NCI-H2107 (cell line): ENCODE measurements around the gene BATF.
"Not testable (repeated sequence)": the region's sequence is repeated elsewhere in the genome, so short reads cannot be mapped to it uniquely, and the experiment has no call there.

ENCODE experiments used
- DNase-seq: peaks from one replicate; lab custom pipeline; 2025; lab: John Stamatoyannopoulos, UW

BATF gene

GRCh38 chr14:75522224-75522982 lies at the start of gene BATF:
TSS of gene BATF (plus strand) at chr14:75522469. CDS start at chr14:75522683, 214 bp downstream.
- no peak for DNase-seq

DNA sequence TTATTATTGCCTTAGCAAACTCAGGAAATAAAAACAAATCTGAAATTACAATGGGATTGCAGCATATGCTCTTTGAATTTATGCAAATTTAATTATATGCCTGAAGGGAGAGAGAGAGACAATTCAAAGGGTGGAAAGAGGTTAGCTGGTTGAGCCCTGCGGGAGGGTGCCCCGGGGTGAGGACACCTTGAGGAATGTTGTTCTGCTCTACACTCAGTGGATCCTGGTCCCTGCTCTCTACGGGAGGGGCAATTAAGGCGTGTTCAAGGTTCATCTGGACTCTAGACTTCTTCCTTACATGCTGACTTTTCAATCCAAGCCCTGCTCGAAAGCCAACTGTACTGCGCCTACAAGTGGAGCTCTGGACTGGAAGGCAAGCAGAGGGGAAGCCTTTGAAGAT lies 48.1 kb upstream of the BATF start:
- DNase-seq: not testable (repeated sequence)

- peak; percentile 86 for DNase-seq
Observed at GRCh38 chr14:75476274-75476995, 45.8 kb upstream of the BATF start.

DNA sequence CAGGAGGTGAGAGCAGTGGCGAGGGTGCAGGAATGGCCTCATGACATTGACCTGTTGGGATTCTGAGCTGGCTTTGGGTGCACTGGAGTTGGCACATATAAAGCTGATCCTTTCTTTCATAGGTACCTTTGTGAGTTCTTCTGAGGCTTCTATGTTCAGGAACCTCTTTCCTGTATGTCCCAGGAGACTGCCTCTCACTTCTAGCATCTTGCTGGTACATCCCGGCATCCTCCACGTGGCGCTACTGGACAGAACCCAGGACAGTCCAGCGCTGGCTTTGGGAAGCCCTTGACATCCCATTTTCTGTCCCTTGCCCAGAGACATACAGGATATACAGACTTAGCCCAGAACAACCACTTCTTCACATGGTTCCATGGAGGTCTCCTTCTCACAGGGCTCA lies 44.4 kb upstream of the BATF start:
- DNase-seq: no peak

DNA sequence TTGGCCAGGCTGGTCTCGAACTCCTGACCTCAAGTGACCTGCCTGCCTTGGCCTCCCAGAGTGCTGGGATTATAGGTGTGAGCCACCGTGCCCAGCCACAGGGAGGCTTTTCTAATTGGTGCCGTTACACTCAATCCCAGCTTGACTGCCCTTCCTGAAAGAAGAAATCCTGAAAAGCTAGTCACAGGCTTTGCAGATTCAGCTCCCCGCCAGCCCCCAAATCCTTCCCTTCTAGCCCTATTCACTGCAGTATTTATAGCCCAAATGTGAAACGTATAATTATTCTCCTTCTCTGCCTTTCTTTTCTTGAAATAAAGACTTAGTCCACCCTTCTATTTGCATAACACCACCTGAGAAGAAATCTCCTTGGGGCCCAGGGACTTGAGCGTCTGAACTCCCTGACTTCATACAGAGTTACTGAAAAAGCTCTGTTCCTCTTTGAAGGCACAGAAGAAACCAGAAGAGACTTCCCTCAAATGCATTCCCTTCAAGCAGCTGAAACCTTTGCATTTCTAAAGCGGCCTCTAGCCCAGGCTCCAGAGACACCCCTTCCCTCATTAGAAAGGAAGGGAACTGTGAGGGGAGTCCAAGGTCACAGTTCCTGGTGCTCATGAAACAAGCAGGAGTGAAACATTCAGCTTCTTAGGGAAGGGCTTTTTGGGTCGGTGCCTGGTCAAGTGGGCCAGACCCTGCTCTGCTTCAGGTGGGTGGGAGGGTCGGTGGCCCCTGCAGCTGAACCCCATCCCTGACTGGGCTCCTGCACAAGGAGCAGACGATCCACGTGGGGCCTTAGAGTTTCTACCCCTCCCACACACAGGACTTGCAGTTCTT lies 42.3 kb upstream of the BATF start:
- no peak for DNase-seq

GRCh38 chr14:75482366-75482765 lies 39.9 kb upstream of the BATF start:
- DNase-seq: no peak

- no peak for DNase-seq
Observed at GRCh38 chr14:75484711-75485429, 37.4 kb upstream of the BATF start.

DNA sequence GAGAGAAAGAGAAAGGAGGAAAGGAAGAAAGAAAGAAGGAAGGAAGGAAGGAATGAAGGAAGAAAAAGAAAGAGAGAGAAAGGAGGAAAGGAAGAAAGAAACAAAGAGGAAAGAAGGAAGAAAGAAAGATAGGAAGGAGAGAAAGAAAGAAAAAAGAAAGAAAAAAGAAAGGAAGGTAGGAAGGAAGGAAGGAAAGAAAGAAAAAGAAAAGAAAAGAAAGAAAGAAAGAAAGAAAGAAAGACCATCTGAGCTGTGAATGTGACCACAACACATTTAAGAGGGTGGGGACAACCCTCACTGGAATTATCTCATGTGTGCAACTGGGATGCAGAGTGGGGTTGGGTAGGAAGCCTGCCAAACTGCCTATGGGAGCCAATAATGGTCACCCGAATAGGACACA lies 36.0 kb upstream of the BATF start:
- DNase-seq: no peak

DNA sequence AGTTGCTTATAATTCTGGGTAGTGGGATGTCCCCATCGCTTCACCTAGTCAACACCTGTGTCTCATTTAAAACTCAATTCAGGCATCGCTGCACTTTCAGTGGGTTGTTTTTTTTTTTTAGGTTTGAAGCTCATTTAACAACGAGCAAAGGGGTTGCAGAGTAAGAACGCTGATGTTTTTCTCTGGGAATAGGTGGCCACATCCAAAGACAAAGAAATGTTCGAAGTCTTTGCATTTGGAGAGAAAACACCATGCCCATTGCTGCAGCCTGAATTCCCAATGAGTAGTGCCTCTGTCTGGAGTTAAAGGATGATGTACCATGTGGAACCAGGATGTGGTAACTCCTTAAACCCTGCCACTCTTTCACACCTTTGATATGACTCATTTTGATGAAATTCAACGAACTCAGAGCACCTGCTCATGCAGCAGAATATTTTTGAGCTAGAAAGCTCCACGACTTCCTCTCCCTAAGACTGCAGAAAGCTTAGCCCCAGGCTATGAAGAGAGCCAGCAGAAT lies 35.1 kb upstream of the BATF start:
- DNase-seq: no peak

- DNase-seq: peak; percentile 40
Observed at GRCh38 chr14:75489480-75489837, 32.8 kb upstream of the BATF start.

DNA sequence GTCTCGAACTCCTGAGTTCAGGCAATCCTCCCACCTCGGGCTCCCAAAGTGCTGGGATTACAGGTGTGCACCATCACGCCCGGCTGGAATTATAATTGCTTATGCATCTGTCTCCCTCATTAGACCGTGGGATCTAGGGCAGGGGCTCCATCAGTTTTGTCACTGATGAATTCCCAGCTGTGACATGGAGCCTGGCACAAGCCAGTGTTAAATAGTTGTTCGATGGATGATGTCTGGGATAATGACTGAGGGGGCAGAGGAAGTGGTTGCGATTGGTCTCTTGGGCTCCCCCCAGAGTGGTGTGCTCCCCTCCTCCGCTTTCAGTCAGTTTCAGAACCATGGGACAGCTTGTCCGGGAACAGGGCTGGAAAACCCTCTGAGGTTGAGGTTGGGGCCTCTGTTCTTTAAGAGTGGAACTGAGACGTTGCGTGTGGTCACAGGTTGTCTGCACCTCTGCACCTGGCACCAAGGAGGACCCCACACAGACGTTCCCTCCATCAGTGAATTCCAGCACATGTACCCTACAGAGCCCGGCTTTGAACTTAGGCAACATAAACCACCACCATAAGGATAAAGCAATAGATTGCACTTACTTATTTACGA lies 30.8 kb upstream of the BATF start:
- DNase-seq: no peak

DNA sequence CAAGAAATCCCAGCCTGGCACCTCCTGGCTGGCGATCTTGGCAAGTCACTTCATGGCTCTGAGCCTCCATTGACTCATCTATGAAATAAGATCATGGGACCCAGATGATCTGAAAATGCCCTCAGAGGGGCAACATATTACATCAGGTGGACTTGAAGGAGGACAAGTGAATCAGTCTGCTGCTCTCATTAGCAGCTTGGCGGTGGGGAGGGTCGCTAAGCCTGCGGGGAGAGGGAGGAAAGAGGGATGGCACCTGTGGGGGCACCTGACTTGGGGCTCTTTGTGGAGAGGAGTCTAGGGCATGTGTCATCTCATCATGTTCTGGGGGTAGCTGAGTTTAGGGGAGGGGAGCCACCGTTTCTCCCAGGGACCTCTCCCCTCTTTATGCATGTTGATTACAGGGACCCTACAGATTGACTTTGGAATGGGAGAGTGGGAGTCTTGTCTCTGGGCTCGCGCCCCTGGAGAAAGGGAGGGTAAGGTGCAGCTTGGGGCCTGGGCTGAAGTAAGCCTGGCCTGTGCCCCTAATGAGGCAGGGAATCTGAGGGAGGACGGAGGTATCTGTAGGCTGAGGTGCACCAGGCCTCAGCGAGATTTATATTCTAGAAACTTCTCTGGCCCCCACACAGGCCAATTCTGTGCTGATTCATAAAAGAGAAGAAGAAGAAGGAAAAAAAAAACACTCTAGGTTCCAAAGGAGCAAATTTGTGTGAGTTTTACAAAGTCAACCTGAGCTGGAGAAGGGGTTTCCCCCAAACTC lies 29.3 kb upstream of the BATF start:
- DNase-seq: no peak

GRCh38 chr14:75493592-75494087 lies 28.6 kb upstream of the BATF start:
- no peak for DNase-seq

- no peak for DNase-seq
Observed at GRCh38 chr14:75494896-75495295, 27.4 kb upstream of the BATF start.

DNA sequence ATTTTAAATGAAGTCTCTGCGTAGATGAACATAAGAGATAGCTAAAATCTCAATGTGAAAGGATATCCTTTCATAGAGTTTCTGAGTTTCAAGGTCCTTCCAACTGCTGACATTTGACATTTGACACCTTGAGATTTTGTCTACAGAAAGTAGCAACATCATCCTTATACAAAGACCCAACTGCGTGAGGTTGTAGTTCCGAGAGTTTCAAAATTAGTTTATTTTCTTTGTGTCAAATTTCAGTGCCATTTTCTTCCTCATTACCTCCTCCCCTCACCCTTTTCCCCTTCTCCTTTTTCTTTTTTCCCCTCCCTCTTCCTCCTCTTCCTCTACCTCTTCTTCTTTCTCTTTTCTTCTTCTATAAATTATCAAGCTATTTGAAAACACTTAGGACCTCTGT lies 26.9 kb upstream of the BATF start:
- DNase-seq: no peak

GRCh38 chr14:75495882-75496281 lies 26.4 kb upstream of the BATF start:
- no peak for DNase-seq

GRCh38 chr14:75496755-75497154 lies 25.5 kb upstream of the BATF start:
- no peak for DNase-seq

DNA sequence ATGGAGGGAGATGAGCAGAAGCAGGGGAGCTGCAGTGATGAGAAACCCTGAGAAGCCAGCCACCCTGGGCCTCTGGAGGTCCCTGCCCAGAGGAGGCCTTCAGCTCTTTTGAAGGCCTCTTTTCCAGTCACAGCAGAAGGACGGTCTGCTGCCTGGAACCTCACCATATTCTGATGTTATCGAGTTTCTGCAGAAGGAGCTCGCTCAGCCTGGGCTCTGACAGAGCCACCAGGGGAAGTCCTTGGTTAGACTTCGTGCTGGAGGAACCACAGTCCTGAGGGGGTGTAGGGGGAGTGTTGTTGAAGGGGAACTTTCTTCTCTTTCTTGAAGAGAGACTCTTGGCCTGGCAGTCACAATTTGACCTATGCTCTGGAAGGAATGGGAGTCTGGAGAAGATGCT lies 25.1 kb upstream of the BATF start:
- no peak for DNase-seq

DNA sequence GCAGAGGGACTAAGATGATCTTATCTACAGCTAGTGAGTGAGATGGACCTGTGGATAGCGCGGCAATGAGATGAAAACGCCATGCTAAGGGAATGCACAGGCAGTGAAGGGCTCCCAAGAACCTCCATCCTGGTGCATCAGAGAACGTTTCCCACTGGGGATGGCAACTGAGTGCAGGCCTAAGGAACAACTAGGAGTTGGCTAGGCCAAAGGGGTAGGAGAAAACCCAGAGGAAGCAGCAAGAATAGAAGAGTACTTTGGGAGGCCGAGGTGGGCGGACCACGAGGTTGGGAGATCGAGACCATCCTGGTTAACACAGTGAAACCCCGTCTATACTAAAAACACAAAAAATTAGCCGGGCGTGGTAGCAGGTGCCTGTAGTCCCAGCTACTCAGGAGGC lies 24.6 kb upstream of the BATF start:
- DNase-seq: no peak

DNA sequence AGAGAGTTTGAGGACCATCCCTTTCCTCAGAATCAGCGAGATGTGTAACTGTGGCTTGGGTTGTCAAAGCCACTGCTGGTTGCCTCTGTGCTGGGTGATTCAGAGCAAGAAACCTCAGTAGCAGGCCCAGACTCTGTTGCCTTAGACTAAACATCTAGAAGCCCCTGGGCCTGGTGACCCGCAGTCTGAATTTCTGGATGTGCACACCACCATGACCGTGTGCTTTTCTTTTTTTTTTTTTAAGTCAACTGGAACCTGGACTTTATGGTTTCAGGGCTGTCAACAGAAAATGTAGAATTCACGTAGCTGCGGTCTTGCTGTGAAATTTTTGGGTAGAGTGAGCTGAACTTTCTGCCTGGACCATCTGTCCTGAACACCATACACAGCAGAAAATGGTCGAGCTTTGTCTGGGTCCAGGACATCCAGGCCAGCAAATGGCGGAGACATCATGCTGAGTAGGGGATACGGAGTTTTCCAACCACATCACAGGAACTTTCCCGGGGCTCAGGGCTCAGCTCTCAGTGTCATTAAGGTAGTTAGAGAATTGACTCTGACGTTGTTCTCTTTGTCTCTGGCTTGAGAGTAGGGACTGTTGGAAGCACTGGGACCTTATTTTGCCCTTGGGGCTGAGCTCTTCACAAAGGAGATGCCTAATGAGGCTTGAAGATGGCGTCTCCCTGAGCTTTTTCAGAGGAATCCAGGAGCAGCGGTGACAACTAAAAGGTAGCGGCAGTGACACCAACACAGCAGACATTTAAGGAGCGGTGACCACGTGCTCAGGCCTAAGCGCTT lies 23.0 kb upstream of the BATF start:
- no peak for DNase-seq
